ENCODE measurements around the gene COBL. TPM values are rescaled to one million over a fixed set of nuclear protein-coding genes. Genes with fewer than 3 reads are reported as not detected.

COBL gene
- total and polyA plus RNA-seq, 10 of the 15 experiments (the other 5 are each of a cell fraction or from before 2014, with no cell fraction given): 0.21 TPM; not detected in 9

- no peaks in the 10 kb centered on the region for H3K79me2 ChIP-seq (ENCODE audit: control insufficient read depth, insufficient read depth, low read length)
- no peaks in the 10 kb centered on the region for H3K36me3 ChIP-seq (ENCODE audit: control insufficient read depth in 2 of 2, insufficient read depth in 2 of 2, low read length in 1 of 2)
- no TSS peak for BruUV-seq (replicated peaks)
- ChIA-PET RAD21 (ENCODE audit: unreplicated experiment) (no interaction called here), SMC1A (ENCODE audit: uncharacterized antibody, unreplicated experiment) (no interaction called here), POLR2A (no interaction called here), CTCF (no interaction called here)
- H4K20me1 ChIP-seq (ENCODE audit: control insufficient read depth, insufficient read depth): no peaks in the 10 kb centered on the region
- in situ Hi-C loops (cut with MboI): no loop called here
- no peaks in the 10 kb centered on the region for H3K4me1 ChIP-seq (ENCODE audit: control insufficient read depth, insufficient read depth, low read length)
- H3K9ac ChIP-seq (ENCODE audit: control insufficient read depth, insufficient read depth, low read length): no peak overlapping the region
- no peaks in the 10 kb centered on the region for H3K9me3 ChIP-seq (replicated peaks; ENCODE audit: control insufficient read depth, insufficient read depth, low read length)
- H2AFZ ChIP-seq (ENCODE audit: control insufficient read depth, low read depth, low read length): no peak overlapping the region
- no peak overlapping the region for H3K4me3 ChIP-seq
- H3K4me2 ChIP-seq (ENCODE audit: control insufficient read depth, insufficient read depth): no peak overlapping the region
- intact Hi-C loops (cut with micrococcal nuclease; ENCODE audit: unreplicated experiment): no loop called here
- DNase-seq (ENCODE audit: low read depth, low spot score): no peak
- ATAC-seq: no peak
- no peaks in the 10 kb centered on the region; a peak in 1 of 4 replicates for H3K27me3 ChIP-seq (replicated peaks in 1 of 2; ENCODE audit: control insufficient read depth in 2 of 2, insufficient read depth in 2 of 2, low read length in 1 of 2)
- H3K27ac ChIP-seq (ENCODE audit: control insufficient read depth, insufficient read depth): no peak overlapping the region
- no peak for FAIRE-seq
- 50% methylated on average over 19 of the region's 19 CpGs for WGBS (ENCODE audit: insufficient coverage, insufficient replicate concordance, low lambda C conversion rate, missing lambda C conversion rate)
- TF ChIP-seq SPI1 (IDR thresholded peaks at IDR 0.05; ENCODE audit: borderline replicate concordance, insufficient read depth, low read depth, low read length) (no peak), JUNB (IDR thresholded peaks at IDR 0.05) (no peak), ZNF274 (IDR thresholded peaks at IDR 0.05; ENCODE audit: insufficient read depth, insufficient read length) (no peak), BCL3 (IDR thresholded peaks at IDR 0.05; ENCODE audit: borderline replicate concordance, insufficient read depth, low read depth, low read length, poor library complexity, severe bottlenecking) (no peak), GABPA (IDR thresholded peaks at IDR 0.05; ENCODE audit: low read depth) (no peak), EZH2 (IDR thresholded peaks at IDR 0.05; ENCODE audit: borderline replicate concordance, control insufficient read depth, low read depth, low read length) (no peak), TCF12 (IDR thresholded peaks at IDR 0.05; ENCODE audit: low read depth, low read length) (no peak), IRF4 (IDR thresholded peaks at IDR 0.05; ENCODE audit: low read depth, low read length) (no peak), SRF (IDR thresholded peaks at IDR 0.05; ENCODE audit: low read depth in 2 of 2, low read length in 2 of 2) (no peak)
Observed at GRCh38 chr7:51082096-51082840, 234.3 kb downstream of the COBL start.

Data from GM12878 (cell line).